ENCODE measurements around the gene MAS1L. TPM values are rescaled to one million over a fixed set of nuclear protein-coding genes. Genes with fewer than 3 reads are reported as not detected.

The MAS1L gene
- total and polyA plus RNA-seq, 5 donors, result not detected

GRCh38 chr6:29524444-29525310 is 36.9 kb upstream of the MAS1L start:
- no peak overlapping the region for H3K27ac ChIP-seq (ENCODE audit: low read length)
- H3K4me1 ChIP-seq (ENCODE audit: control insufficient read depth, insufficient read depth, low read length), result no peaks in the 10 kb centered on the region
- intact Hi-C loops (cut with DNase I), result no loop called here
- DNase-seq (no peak), ATAC-seq (no peak)
- H3K4me3 ChIP-seq (ENCODE audit: low read length), result no peak overlapping the region
- H3K9me3 ChIP-seq (ENCODE audit: control insufficient read depth, low read length), result no peaks in the 10 kb centered on the region
- H3K27me3 ChIP-seq (ENCODE audit: control insufficient read depth, insufficient read depth), result no peaks in the 10 kb centered on the region
- 64% methylated on average over 7 of the region's 7 CpGs for WGBS

DNA sequence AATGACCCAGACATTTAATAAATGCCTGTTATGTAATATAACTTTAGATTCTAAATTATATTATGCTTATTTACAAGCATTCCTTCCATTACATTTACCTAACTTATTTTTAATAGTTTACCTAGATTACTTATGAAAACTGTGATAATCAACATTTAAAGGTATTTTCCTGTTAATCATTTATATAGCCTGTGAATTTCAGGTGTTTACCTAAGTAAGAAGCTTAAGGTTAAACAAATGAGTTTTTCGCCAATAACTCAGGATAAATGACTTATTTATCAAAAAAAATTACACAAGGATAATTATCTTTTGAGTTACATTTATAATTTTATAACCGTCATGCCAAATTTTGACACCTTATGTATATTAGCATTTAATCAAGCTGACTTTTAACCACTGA is 36.3 kb upstream of the MAS1L start:
- Histone ChIP-seq H3K4me1 (ENCODE audit: control insufficient read depth, insufficient read depth, low read length) (no peaks in the 10 kb centered on the region), H3K9me3 (ENCODE audit: control insufficient read depth, low read length) (no peaks in the 10 kb centered on the region), H3K4me3 (ENCODE audit: low read length) (no peak overlapping the region), H3K27ac (ENCODE audit: low read length) (no peak overlapping the region), H3K27me3 (ENCODE audit: control insufficient read depth, insufficient read depth) (no peaks in the 10 kb centered on the region)
- ATAC-seq (no peak), DNase-seq (no peak)
- WGBS, result 68% methylated on average over 2 of the region's 2 CpGs
- intact Hi-C loops (cut with DNase I), result no loop called here

DNA sequence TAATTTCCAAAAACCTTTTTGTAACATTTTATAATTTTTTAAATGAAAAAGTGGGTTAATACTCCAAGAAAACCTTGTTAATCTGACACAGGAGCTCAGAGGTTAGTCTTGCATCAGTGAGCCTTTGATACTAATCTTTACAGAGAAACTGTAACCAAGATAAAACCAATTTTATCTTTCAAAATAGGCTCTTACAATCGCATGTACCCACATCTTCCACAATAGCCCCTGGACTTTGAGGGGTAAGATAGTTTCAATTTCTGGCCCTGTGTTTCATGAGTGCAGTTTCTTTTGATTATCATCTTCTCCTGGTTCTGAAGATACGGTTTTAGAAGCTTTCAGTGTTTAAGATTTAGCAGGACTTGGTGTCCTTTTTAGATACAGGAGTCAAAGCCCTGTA is 34.5 kb upstream of the MAS1L start:
- DNase-seq (no peak), ATAC-seq (no peak)
- Histone ChIP-seq H3K4me1 (ENCODE audit: control insufficient read depth, insufficient read depth, low read length) (no peaks in the 10 kb centered on the region), H3K27me3 (ENCODE audit: control insufficient read depth, insufficient read depth) (no peaks in the 10 kb centered on the region), H3K9me3 (ENCODE audit: control insufficient read depth, low read length) (no peaks in the 10 kb centered on the region), H3K27ac (ENCODE audit: low read length) (no peak overlapping the region), H3K4me3 (ENCODE audit: low read length) (no peak overlapping the region)
- intact Hi-C loops (cut with DNase I), result no loop called here
- 73% methylated on average over 2 of the region's 2 CpGs for WGBS

DNA sequence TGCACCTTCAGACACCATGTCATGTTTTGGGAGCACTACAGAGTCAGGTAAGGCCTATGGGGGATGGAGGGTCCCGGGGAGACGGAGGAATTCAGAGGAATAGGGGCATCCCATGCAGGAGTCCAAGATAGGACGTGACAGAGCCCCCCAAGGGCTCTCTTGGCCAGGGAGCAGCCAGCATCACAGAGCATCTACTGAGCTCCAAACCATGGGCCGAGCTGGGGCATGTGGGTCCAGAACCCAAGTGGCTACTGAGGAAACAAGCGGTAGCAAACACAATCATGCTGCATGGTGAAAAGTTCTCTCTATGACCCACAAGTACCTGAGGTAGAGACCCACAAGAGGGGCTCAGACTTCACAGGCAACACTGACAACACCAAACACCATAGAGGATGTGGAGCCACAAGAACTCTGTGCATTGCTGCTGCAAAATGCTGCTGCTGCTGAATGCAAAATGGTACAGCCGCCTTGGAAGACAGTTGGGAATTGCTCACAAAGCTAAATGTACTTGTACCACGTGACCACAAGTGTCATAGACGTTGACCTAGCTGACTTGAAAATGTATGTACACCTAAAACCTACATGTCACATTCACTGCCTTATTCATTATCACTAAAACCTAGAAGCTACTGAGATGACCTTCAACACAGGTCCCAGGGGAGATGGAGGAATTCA is 33.4 kb upstream of the MAS1L start:
- no peak for ATAC-seq

DNA sequence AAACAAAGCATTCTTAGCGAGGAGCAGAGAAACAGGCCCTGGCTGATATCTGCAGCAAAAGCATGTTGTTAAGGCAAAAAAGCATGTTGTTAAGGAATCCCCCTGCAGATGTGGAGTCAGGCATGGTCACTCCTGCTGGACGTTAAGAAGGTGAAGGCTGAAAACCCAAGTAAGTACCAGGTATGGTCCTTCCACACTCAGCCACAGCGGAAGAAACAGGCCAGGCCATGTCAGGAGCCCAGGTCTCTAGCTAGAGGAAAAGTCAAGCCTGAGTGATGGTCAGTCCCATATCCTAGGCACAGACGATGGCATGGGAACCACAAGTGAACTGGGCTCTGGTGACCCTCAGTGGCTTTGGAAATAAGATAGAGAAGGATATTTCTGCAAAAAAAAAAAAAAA is 32.5 kb upstream of the MAS1L start:
- H3K4me1 ChIP-seq (ENCODE audit: control insufficient read depth, insufficient read depth, low read length), result no peaks in the 10 kb centered on the region
- H3K9me3 ChIP-seq (ENCODE audit: control insufficient read depth, low read length), result no peaks in the 10 kb centered on the region
- 71% methylated on average over 4 of the region's 4 CpGs for whole genome bisulfite sequencing
- H3K27me3 ChIP-seq (ENCODE audit: control insufficient read depth, insufficient read depth), result no peaks in the 10 kb centered on the region
- intact Hi-C loops (cut with DNase I), result no loop called here
- H3K27ac ChIP-seq (ENCODE audit: low read length), result no peak overlapping the region
- ATAC-seq (no peak), DNase-seq (no peak)
- no peak overlapping the region for H3K4me3 ChIP-seq (ENCODE audit: low read length)

More for the DNA sequence above, 33.4 kb upstream of the MAS1L start:
- Histone ChIP-seq H3K9me3 (ENCODE audit: control insufficient read depth, low read length) (no peaks in the 10 kb centered on the region), H3K27me3 (ENCODE audit: control insufficient read depth, insufficient read depth) (no peaks in the 10 kb centered on the region), H3K27ac (ENCODE audit: low read length) (no peak overlapping the region), H3K4me3 (ENCODE audit: low read length) (no peak overlapping the region), H3K4me1 (ENCODE audit: control insufficient read depth, insufficient read depth, low read length) (no peaks in the 10 kb centered on the region)
- intact Hi-C loops (cut with DNase I), result no loop called here
- WGBS, result 48% methylated on average over 8 of the region's 8 CpGs
- no peak for DNase-seq

GRCh38 chr6:29519291-29520010 is 31.7 kb upstream of the MAS1L start:
- no peaks in the 10 kb centered on the region for H3K4me1 ChIP-seq (ENCODE audit: control insufficient read depth, insufficient read depth, low read length)
- no peak for DNase-seq
- WGBS, result 80% methylated on average over 6 of the region's 6 CpGs

GRCh38 chr6:29517728-29518440 is 30.1 kb upstream of the MAS1L start:
- DNase-seq, result no peak
- H3K9me3 ChIP-seq (ENCODE audit: control insufficient read depth, low read length), result no peaks in the 10 kb centered on the region
- 71% methylated on average over 7 of the region's 7 CpGs for WGBS
- no peak overlapping the region for H3K27ac ChIP-seq (ENCODE audit: low read length)
- intact Hi-C loops (cut with DNase I), result no loop called here
- no peak overlapping the region for H3K4me3 ChIP-seq (ENCODE audit: low read length)
- H3K27me3 ChIP-seq (ENCODE audit: control insufficient read depth, insufficient read depth), result no peaks in the 10 kb centered on the region
- H3K4me1 ChIP-seq (ENCODE audit: control insufficient read depth, insufficient read depth, low read length), result no peaks in the 10 kb centered on the region
- no peak for ATAC-seq

More at GRCh38 chr6:29519291-29520010, 31.7 kb upstream of the MAS1L start:
- H3K4me3 ChIP-seq (ENCODE audit: low read length), result no peak overlapping the region
- no peaks in the 10 kb centered on the region for H3K9me3 ChIP-seq (ENCODE audit: control insufficient read depth, low read length)
- no peak for ATAC-seq
- intact Hi-C loops (cut with DNase I), result no loop called here
- no peak overlapping the region for H3K27ac ChIP-seq (ENCODE audit: low read length)
- no peaks in the 10 kb centered on the region for H3K27me3 ChIP-seq (ENCODE audit: control insufficient read depth, insufficient read depth)

DNA sequence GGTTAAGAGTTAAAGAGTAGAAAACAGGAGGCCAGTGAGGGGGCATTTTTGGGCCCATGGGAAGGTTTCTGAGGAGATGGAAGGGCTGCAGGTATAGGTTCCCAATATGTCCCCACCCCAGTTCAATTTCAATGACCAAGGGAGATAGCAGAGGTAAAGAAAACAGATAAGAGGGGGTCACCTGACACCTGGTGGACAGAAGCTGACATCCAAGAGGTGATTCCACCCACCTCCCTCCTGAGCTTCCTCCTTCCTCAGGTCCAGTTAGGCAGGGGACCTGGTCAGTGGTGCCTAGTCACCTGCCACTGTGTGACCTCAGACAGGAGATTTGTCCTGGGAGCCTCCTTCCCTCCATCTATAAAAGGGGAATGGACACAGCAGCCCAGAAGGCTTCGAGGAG is 29.5 kb upstream of the MAS1L start:
- H3K27me3 ChIP-seq (ENCODE audit: control insufficient read depth, insufficient read depth), result no peaks in the 10 kb centered on the region
- no peaks in the 10 kb centered on the region for H3K9me3 ChIP-seq (ENCODE audit: control insufficient read depth, low read length)
- no peaks in the 10 kb centered on the region for H3K4me1 ChIP-seq (ENCODE audit: control insufficient read depth, insufficient read depth, low read length)
- H3K27ac ChIP-seq (ENCODE audit: low read length), result no peak overlapping the region
- no peak for DNase-seq
- intact Hi-C loops (cut with DNase I), result no loop called here
- 80% methylated on average over 1 of the region's 1 CpG for WGBS
- no peak overlapping the region for H3K4me3 ChIP-seq (ENCODE audit: low read length)
- ATAC-seq, result no peak

GRCh38 chr6:29516108-29516507 is 28.4 kb upstream of the MAS1L start:
- no peak for ATAC-seq
- intact Hi-C loops (cut with DNase I), result no loop called here

DNA sequence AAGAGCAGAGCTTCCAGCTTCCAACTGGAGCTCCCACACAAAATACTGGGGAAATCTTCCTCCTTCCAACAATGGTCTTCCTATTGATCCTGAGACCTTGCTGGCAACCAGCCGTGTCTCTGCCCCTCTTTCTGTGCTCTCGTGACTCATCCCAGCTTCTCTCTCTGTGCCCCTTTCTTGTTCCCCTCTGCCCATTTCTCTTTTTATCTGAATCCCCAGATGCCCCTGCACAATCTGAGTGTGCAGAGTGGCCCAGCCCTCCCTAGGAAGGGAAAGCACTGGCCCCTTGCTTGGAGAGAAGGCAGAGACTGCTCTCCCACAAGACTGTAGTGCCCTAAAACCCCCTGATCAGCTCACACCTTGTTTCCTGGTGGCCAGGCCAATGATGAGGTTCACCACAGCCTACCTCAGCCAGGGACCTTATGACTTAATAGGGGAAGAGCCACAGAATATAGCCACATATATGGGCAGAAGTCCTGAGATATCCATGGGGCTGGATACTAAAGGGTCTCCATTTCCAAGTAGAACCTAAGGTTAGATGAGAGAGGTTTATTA is 23.1 kb upstream of the MAS1L start:
- ATAC-seq, result no peak
- Histone ChIP-seq H3K27ac (ENCODE audit: low read length) (no peak overlapping the region), H3K9me3 (ENCODE audit: control insufficient read depth, low read length) (no peaks in the 10 kb centered on the region), H3K27me3 (ENCODE audit: control insufficient read depth, insufficient read depth) (no peaks in the 10 kb centered on the region), H3K4me1 (ENCODE audit: control insufficient read depth, insufficient read depth, low read length) (no peaks in the 10 kb centered on the region), H3K4me3 (ENCODE audit: low read length) (no peak overlapping the region)
- no peak for DNase-seq
- intact Hi-C loops (cut with DNase I), result no loop called here
- 67% methylated on average over 2 of the region's 2 CpGs for WGBS

More at GRCh38 chr6:29516108-29516507, 28.4 kb upstream of the MAS1L start:
- 77% methylated on average over 6 of the region's 6 CpGs for WGBS
- H3K27me3 ChIP-seq (ENCODE audit: control insufficient read depth, insufficient read depth), result no peaks in the 10 kb centered on the region
- H3K4me3 ChIP-seq (ENCODE audit: low read length), result no peak overlapping the region
- DNase-seq, result no peak
- H3K9me3 ChIP-seq (ENCODE audit: control insufficient read depth, low read length), result no peaks in the 10 kb centered on the region
- no peak overlapping the region for H3K27ac ChIP-seq (ENCODE audit: low read length)
- no peaks in the 10 kb centered on the region for H3K4me1 ChIP-seq (ENCODE audit: control insufficient read depth, insufficient read depth, low read length)
